ENCODE data around the gene SMARCAD1.
"Not testable (repeated sequence)": the region's sequence is repeated elsewhere in the genome, so short reads cannot be mapped to it uniquely, and the experiment has no call there.

Gene SMARCAD1

DNA sequence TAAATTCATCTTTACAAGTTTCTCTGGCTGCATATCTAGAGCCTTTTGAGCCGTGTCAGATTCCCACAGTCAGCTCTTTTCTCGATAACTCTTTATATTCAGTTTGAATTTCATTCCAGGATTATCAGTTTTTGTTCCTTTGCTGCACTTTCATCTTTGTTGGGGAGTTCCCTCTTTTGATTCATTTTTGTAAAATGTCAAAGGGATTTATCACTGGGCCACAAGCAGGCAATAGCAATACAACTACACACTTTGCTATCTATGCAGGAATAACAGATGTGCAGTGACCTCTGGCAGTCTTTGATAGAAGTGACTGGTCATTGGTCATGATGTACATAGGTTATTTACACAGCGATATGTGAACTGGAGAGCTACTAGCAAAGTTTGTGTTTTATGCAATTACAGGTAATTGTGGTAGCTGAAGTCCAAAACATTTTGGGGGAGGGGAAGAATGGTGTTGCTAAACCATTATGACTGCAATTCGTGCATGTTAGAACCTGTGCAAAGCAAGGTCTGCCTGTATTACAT, 91.1 kb downstream of the SMARCAD1 start:
- no peaks in the 10 kb centered on the region for H3K36me3 ChIP-seq (ENCODE audit: control insufficient read depth in 1 of 2, insufficient read depth in 2 of 2, low read length in 2 of 2)
- no peak overlapping the region for H3K27ac ChIP-seq (ENCODE audit: low read length)
- no peaks in the 10 kb centered on the region for H3K27me3 ChIP-seq (ENCODE audit: low read depth, low read length)
- H3K4me1 ChIP-seq (ENCODE audit: control insufficient read depth in 1 of 2, insufficient read depth in 2 of 2, low read length in 2 of 2): no peaks in the 10 kb centered on the region
- no peaks in the 10 kb centered on the region for H3K9me3 ChIP-seq (ENCODE audit: control insufficient read depth in 1 of 2, low read length in 2 of 2)
- H3K4me3 ChIP-seq (ENCODE audit: low read depth in 1 of 2, low read length in 2 of 2): no peak overlapping the region

DNA sequence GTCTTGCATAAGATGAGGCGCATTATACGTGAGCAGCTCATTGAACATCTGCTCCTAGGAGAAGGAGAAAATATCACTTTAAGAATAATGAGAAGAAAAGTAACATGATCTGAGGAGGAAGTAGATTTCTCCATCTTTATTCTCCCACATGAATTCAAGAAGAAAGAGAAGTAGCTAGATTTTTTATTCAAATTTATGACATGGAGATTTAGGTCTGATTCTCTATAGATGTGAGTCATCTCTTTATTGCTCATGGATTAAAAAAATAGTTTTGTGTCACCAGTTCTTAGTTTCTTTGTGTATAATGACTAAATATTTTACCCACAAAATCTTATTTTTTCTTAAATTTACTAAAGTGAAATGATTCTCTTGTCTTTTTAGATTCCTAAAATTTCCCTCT, 94.5 kb downstream of the SMARCAD1 start:
- no peaks in the 10 kb centered on the region for H3K36me3 ChIP-seq (ENCODE audit: control insufficient read depth in 1 of 2, insufficient read depth in 2 of 2, low read length in 2 of 2)
- H3K4me1 ChIP-seq (ENCODE audit: control insufficient read depth in 1 of 2, insufficient read depth in 2 of 2, low read length in 2 of 2): no peaks in the 10 kb centered on the region
- no peak overlapping the region for H3K27ac ChIP-seq (ENCODE audit: low read length)
- H3K27me3 ChIP-seq (ENCODE audit: low read depth, low read length): no peaks in the 10 kb centered on the region
- H3K4me3 ChIP-seq (ENCODE audit: low read depth in 1 of 2, low read length in 2 of 2): no peak overlapping the region
- H3K9me3 ChIP-seq (ENCODE audit: control insufficient read depth in 1 of 2, low read length in 2 of 2): no peaks in the 10 kb centered on the region

DNA sequence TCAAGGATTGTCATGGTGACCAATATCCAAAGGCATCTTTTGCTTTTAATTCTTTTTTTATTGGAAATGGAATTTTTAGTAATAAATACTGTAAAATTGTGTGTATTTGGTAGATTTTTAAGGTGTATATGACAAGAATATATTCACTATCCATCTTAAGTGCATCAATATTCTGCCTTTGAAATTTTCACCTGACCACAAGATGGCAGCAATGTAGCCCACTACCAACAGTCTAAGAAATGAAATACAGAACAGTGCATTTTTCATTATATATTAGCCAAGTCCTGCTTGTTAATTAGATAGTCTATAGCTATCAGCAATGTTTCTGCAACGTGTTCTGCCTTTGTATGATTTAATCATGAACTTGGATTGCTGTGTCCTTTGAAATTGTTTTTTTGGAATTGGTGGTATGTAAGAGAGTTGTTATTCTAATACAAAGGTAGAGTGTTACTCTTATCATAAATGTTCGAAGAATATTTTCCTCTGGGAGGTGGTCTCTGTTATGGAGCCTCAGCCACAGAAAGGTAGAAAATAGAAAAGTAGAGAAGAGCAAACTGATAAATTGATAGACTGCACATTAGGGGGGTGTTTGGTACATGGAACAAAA, 96.8 kb downstream of the SMARCAD1 start:
- no peaks in the 10 kb centered on the region for H3K4me1 ChIP-seq (ENCODE audit: control insufficient read depth in 1 of 2, insufficient read depth in 2 of 2, low read length in 2 of 2)
- H3K9me3 ChIP-seq (ENCODE audit: control insufficient read depth in 1 of 2, low read length in 2 of 2): no peaks in the 10 kb centered on the region
- no peaks in the 10 kb centered on the region for H3K27me3 ChIP-seq (ENCODE audit: low read depth, low read length)
- no peak overlapping the region for H3K27ac ChIP-seq (ENCODE audit: low read length)
- H3K4me3 ChIP-seq (ENCODE audit: low read depth in 1 of 2, low read length in 2 of 2): no peak overlapping the region
- no peaks in the 10 kb centered on the region for H3K36me3 ChIP-seq (ENCODE audit: control insufficient read depth in 1 of 2, insufficient read depth in 2 of 2, low read length in 2 of 2)

DNA sequence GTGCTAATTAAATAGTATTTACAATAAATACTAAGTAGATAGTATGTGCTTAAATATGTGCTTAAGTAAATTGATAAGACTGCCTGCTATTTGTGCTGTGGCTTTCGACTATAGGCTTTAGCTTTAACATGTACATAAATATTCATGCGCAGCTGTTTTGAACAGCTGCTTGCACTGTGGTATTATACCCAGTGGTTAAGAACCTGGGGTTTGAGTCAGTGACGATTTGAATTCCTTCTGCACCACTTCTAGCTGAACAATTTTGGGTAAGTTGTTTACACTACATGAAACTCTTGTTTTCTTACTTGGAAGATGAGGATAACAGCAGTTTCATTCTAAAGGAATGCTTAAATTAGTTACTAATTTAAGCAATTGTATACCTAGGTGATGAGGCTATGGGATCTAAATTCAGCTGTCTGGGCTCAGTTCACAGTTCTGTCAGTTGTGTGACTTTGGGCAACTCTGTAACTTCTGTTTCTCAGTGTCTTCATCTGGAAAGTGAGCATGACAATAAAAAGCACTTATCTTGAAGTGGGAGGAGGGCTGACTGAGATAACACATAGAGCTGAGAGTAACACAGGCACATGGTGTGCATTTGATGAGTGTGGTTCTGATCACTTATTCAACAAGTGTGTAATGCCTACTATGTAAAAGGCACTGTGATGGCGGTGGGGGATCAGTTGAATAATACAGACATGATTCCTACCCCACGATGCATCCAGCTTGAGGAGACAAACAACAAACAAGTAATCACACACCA, 98.0 kb downstream of the SMARCAD1 start:
- no peaks in the 10 kb centered on the region for H3K36me3 ChIP-seq (ENCODE audit: control insufficient read depth in 1 of 2, insufficient read depth in 2 of 2, low read length in 2 of 2)
- H3K27ac ChIP-seq (ENCODE audit: low read length): no peak overlapping the region
- no peak overlapping the region for H3K4me3 ChIP-seq (ENCODE audit: low read depth in 1 of 2, low read length in 2 of 2)
- no peaks in the 10 kb centered on the region for H3K9me3 ChIP-seq (ENCODE audit: control insufficient read depth in 1 of 2, low read length in 2 of 2)
- H3K27me3 ChIP-seq (ENCODE audit: low read depth, low read length): no peaks in the 10 kb centered on the region
- H3K4me1 ChIP-seq (ENCODE audit: control insufficient read depth in 1 of 2, insufficient read depth in 2 of 2, low read length in 2 of 2): no peaks in the 10 kb centered on the region

DNA sequence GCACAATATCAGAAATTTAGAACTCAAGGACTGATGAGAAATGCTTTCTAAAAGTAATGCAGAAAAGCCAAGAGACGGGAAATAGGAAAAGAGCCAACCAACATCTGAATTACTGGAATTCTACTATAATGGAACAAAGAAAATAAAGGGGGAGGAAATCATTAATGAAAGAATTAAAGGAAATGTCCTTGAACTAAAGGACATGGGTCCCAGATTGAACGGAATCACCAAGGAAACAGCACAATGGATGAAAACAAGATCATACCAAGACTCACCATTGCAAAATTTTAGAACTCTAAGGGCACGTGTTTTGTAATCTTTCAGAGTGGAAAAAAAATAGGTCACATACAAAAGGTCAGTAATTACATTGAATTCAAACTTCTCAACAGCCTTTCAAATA, 99.0 kb downstream of the SMARCAD1 start:
- Histone ChIP-seq H3K27ac (ENCODE audit: low read length) (no peak overlapping the region), H3K27me3 (ENCODE audit: low read depth, low read length) (no peaks in the 10 kb centered on the region), H3K4me3 (ENCODE audit: low read depth in 1 of 2, low read length in 2 of 2) (no peak overlapping the region), H3K36me3 (ENCODE audit: control insufficient read depth in 1 of 2, insufficient read depth in 2 of 2, low read length in 2 of 2) (no peaks in the 10 kb centered on the region), H3K4me1 (ENCODE audit: control insufficient read depth in 1 of 2, insufficient read depth in 2 of 2, low read length in 2 of 2) (no peaks in the 10 kb centered on the region), H3K9me3 (ENCODE audit: control insufficient read depth in 1 of 2, low read length in 2 of 2) (no peaks in the 10 kb centered on the region)

DNA sequence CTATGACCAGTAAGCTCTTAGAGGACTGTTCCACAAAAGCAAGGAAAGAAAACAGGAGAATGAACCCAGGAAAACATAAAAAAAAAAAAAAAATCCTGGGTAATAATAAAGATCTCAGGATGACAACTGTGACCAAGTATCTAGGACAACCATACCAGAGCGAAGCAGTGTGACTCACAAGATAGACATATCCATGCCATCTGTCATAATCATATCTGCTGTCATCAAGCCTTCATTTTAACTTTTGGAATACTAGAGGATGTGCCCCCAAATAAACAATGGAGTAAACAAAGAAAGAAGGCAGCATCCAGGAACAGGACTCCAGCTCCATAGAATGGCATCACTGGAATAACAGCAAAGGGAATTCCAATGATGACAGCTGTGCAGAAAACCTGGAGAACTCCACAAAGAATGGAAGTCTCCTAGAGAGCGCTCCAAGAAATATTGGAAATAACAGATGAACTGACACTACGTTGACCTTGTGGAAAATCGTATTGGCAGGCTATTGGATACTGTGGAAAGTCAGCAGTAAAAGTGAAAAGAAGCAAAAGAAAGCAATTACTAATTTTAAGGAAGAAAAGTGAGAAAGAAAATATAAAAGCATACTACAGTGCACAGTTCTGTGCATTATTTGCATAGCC, 99.7 kb downstream of the SMARCAD1 start:
- no peaks in the 10 kb centered on the region for H3K9me3 ChIP-seq (ENCODE audit: control insufficient read depth in 1 of 2, low read length in 2 of 2)
- no peaks in the 10 kb centered on the region for H3K27me3 ChIP-seq (ENCODE audit: low read depth, low read length)
- no peaks in the 10 kb centered on the region for H3K36me3 ChIP-seq (ENCODE audit: control insufficient read depth in 1 of 2, insufficient read depth in 2 of 2, low read length in 2 of 2)
- H3K4me1 ChIP-seq (ENCODE audit: control insufficient read depth in 1 of 2, insufficient read depth in 2 of 2, low read length in 2 of 2): no peaks in the 10 kb centered on the region
- H3K27ac ChIP-seq (ENCODE audit: low read length): no peak overlapping the region
- H3K4me3 ChIP-seq (ENCODE audit: low read depth in 1 of 2, low read length in 2 of 2): no peak overlapping the region

DNA sequence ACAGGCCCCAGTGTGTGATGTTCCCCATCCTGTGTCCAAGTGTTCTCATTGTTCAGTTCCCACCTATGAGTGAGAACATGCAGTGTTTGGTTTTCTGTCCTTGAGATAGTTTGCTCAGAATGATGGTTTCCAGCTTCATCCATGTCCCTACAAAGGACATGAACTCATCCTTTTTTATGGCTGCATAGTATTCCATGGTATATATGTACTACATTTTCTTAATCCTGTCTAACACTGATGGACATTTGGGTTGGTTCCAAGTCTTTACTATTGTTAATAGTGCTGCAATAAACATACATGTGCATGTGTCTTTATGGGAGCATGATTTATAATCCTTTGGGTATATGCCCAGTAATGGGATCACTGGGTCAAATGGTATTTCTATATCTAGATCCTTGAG, 112.3 kb downstream of the SMARCAD1 start:
- H3K4me1 ChIP-seq (ENCODE audit: control insufficient read depth in 1 of 2, insufficient read depth in 2 of 2, low read length in 2 of 2): not testable (repeated sequence)

DNA sequence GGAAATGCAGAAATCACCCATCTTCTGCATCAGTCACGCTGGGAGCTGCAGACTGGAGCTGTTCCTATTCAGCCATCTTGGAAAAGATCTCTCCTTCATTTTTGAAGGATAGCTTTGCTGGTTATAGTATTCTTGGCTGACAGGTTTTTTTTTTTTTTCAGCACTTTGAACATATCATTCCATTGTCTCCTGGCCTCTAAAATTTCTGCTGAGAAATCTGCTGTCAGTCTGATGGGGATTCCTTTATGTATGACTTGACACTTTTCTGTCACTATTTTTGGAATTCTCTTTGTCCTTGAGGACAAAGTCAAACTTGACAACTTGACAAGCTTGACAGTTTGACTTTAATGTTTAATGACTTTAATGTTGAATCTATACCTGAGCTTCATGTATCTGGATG, 118.2 kb downstream of the SMARCAD1 start:
- Histone ChIP-seq H3K27ac (ENCODE audit: low read length) (no peak overlapping the region), H3K27me3 (ENCODE audit: low read depth, low read length) (no peaks in the 10 kb centered on the region)

More for the DNA sequence above, 112.3 kb downstream of the SMARCAD1 start:
- H3K27me3 ChIP-seq (ENCODE audit: low read depth, low read length); H3K36me3 ChIP-seq (ENCODE audit: control insufficient read depth in 1 of 2, insufficient read depth in 2 of 2, low read length in 2 of 2); H3K9me3 ChIP-seq (ENCODE audit: control insufficient read depth in 1 of 2, low read length in 2 of 2); H3K4me3 ChIP-seq (ENCODE audit: low read depth in 1 of 2, low read length in 2 of 2); H3K27ac ChIP-seq (ENCODE audit: low read length): not testable (repeated sequence)

DNA sequence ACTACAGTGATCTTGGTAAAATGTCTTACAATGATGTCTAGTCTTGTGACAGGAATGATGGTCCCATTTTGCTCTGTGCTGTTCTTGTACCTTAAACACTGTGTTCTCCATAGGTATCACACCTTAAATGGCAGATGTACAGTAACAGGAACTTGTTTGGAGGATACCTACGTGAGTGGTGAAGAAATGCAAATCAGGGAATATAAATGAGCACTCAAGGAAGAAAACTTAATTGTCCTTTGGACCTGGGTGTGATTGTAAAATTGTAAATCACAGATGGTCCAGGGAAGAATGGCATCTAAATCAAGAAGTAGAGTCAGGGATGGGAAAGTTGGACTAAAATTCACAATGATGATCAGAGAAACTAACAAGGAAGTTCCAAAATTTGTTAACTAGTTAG, 122.3 kb downstream of the SMARCAD1 start:
- Histone ChIP-seq H3K9me3 (ENCODE audit: control insufficient read depth in 1 of 2, low read length in 2 of 2) (peaks cover 12 to 15% of the 10 kb centered on the region in 2 donors), H3K27me3 (ENCODE audit: low read depth, low read length) (no peaks in the 10 kb centered on the region), H3K4me3 (ENCODE audit: low read depth in 1 of 2, low read length in 2 of 2) (no peak overlapping the region), H3K27ac (ENCODE audit: low read length) (no peak overlapping the region), H3K36me3 (ENCODE audit: control insufficient read depth in 1 of 2, insufficient read depth in 2 of 2, low read length in 2 of 2) (no peaks in the 10 kb centered on the region), H3K4me1 (ENCODE audit: control insufficient read depth in 1 of 2, insufficient read depth in 2 of 2, low read length in 2 of 2) (no peaks in the 10 kb centered on the region)

More for the DNA sequence above, 118.2 kb downstream of the SMARCAD1 start:
- H3K4me3 ChIP-seq (ENCODE audit: low read depth in 1 of 2, low read length in 2 of 2): no peak overlapping the region
- peaks cover 12 to 19% of the 10 kb centered on the region in 2 donors for H3K9me3 ChIP-seq (ENCODE audit: control insufficient read depth in 1 of 2, low read length in 2 of 2)
- no peaks in the 10 kb centered on the region for H3K36me3 ChIP-seq (ENCODE audit: control insufficient read depth in 1 of 2, insufficient read depth in 2 of 2, low read length in 2 of 2)
- no peaks in the 10 kb centered on the region for H3K4me1 ChIP-seq (ENCODE audit: control insufficient read depth in 1 of 2, insufficient read depth in 2 of 2, low read length in 2 of 2)

DNA sequence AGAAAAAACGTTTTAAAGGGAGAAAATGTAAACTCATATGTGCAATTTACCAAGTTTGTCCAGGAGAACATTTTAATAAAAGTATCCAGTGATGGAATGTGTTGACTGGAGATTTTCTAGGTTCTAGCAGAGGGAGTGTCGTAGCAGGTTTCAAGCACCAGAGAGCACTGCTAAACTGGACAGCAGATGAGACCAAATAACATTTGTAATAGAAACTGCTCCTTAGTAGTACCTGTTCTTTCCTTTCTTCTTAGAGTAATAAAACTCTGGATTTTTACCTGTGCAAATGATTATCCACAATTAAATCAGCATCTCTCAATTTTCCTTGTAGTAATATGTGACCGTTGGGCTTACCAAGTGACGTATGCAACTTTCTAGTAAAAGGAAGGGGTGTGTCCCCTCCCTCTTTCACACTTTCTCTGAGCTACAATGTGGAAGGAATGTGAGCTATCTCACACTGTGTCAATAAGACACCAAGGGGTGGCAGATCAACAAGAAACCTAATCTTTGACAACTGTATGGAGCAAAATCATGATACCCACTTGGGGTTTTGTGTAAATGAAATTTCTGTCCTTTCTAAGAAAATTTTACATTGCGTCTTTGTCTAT, 125.4 kb downstream of the SMARCAD1 start:
- Histone ChIP-seq H3K4me3 (ENCODE audit: low read depth in 1 of 2, low read length in 2 of 2) (no peak overlapping the region), H3K4me1 (ENCODE audit: control insufficient read depth in 1 of 2, insufficient read depth in 2 of 2, low read length in 2 of 2) (no peaks in the 10 kb centered on the region), H3K27ac (ENCODE audit: low read length) (no peak overlapping the region), H3K27me3 (ENCODE audit: low read depth, low read length) (no peaks in the 10 kb centered on the region), H3K9me3 (ENCODE audit: control insufficient read depth in 1 of 2, low read length in 2 of 2) (no peaks in the 10 kb centered on the region), H3K36me3 (ENCODE audit: control insufficient read depth in 1 of 2, insufficient read depth in 2 of 2, low read length in 2 of 2) (no peaks in the 10 kb centered on the region)

DNA sequence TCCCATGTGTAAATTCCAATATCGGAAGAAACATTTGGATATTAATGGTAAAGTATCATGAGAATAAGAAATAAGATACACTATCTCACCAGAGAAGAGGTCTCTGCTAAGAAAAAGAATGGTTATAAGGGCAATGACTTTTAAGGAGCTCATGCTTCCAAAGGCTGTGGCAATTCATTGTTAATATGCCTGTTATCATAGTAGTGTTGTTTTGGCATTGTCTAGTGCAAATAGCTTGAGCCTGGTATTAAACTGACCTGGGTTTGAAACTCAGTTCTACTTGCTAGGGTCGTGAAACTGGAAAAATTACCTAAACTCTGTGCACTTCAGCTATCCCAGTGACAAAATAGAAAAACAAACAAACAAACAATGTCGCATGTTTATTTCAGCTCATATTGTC, 126.2 kb downstream of the SMARCAD1 start:
- no peaks in the 10 kb centered on the region for H3K4me1 ChIP-seq (ENCODE audit: control insufficient read depth in 1 of 2, insufficient read depth in 2 of 2, low read length in 2 of 2)
- no peak overlapping the region for H3K4me3 ChIP-seq (ENCODE audit: low read depth in 1 of 2, low read length in 2 of 2)
- H3K27me3 ChIP-seq (ENCODE audit: low read depth, low read length): no peaks in the 10 kb centered on the region
- no peaks in the 10 kb centered on the region for H3K9me3 ChIP-seq (ENCODE audit: control insufficient read depth in 1 of 2, low read length in 2 of 2)
- no peaks in the 10 kb centered on the region for H3K36me3 ChIP-seq (ENCODE audit: control insufficient read depth in 1 of 2, insufficient read depth in 2 of 2, low read length in 2 of 2)
- no peak overlapping the region for H3K27ac ChIP-seq (ENCODE audit: low read length)

Measured in muscle layer of duodenum (tissue), 2 donors.